ENCODE data around the gene TTLL10.
"Not testable (repeated sequence)": the region's sequence is repeated elsewhere in the genome, so short reads cannot be mapped to it uniquely, and the experiment has no call there.

The TTLL10 gene

GRCh38 chr1:1178794-1179331 lies 5.2 kb downstream of the TTLL10 start:
- DNase-seq: no peak
- in situ Hi-C loops (cut with MboI; ENCODE audit: low pct_unique_long_range_greater_than_20kb, low sequenced_read_pairs): no loop called here

GRCh38 chr1:1179346-1179982 lies 5.8 kb downstream of the TTLL10 start:
- in situ Hi-C loops (cut with MboI; ENCODE audit: low pct_unique_long_range_greater_than_20kb, low sequenced_read_pairs): no loop called here
- no peak for DNase-seq

DNA sequence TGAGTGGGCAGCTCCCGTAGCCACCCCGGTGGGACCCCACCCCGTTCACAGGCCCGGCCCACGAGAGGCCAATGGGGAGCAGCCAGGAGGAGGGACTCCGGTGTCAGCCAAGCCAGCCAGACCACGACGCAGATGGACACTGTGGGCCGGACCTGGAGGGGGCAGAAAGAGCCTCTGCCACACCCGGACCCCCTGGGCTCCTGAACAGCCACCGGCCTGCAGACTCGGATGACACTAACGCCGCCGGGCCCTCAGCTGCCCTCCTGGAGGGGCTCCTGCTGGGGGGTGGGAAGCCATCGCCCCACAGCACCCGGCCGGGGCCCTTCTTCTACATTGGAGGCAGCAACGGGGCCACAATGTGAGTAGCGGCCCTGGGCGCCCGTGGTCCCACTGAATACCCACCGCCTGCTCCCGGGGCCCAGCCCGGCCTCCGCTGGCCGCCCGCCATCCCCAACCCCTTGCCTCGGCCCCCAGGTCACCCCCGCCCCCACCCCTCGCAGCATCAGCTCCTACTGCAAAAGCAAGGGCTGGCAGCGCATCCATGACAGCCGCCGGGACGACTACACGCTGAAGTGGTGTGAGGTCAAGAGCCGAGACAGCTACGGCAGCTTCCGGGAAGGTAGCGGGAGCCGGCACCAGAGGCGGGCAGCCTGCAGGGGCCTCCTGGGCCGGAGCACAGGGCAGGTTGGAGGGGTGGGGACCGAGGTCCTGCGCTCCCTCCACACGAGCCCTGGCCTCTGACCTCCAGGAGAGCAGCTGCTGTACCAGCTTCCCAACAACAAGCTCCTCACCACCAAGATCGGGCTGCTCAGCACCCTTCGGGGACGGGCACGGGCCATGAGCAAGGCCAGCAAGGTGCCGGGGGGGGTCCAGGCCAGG lies 6.5 kb downstream of the TTLL10 start:
- DNase-seq: no peak
- in situ Hi-C loops (cut with MboI; ENCODE audit: low pct_unique_long_range_greater_than_20kb, low sequenced_read_pairs): no loop called here

- no peak for DNase-seq
Measured at GRCh38 chr1:1181129-1181937, 7.7 kb downstream of the TTLL10 start.

DNA sequence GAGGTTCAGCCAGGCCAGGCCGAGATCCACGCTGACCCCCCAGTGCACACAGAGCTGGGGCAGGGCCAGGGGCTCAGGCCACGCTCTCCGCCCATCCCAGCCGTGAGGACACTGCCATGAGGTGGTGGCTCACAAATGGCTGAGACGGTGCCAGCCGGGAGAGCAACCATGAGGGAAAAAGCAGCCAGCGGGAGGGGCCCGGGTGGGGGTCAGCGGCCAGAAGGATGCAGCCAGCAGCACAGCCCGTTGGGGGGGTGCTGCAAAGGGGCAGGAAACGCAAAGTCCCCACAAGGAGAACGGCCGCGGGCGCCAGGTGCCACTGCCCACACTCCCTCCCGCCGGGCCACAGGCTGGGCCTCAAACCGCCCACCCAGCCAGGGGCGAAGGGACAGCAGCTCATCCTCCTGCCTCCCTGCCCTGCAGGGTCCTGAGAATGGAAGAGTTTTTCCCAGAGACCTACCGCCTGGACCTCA lies 8.3 kb downstream of the TTLL10 start:
- no peak for DNase-seq
- in situ Hi-C loops (cut with MboI; ENCODE audit: low pct_unique_long_range_greater_than_20kb, low sequenced_read_pairs): no loop called here

More at GRCh38 chr1:1181129-1181937, 7.7 kb downstream of the TTLL10 start:
- in situ Hi-C loops (cut with MboI; ENCODE audit: low pct_unique_long_range_greater_than_20kb, low sequenced_read_pairs): no loop called here

DNA sequence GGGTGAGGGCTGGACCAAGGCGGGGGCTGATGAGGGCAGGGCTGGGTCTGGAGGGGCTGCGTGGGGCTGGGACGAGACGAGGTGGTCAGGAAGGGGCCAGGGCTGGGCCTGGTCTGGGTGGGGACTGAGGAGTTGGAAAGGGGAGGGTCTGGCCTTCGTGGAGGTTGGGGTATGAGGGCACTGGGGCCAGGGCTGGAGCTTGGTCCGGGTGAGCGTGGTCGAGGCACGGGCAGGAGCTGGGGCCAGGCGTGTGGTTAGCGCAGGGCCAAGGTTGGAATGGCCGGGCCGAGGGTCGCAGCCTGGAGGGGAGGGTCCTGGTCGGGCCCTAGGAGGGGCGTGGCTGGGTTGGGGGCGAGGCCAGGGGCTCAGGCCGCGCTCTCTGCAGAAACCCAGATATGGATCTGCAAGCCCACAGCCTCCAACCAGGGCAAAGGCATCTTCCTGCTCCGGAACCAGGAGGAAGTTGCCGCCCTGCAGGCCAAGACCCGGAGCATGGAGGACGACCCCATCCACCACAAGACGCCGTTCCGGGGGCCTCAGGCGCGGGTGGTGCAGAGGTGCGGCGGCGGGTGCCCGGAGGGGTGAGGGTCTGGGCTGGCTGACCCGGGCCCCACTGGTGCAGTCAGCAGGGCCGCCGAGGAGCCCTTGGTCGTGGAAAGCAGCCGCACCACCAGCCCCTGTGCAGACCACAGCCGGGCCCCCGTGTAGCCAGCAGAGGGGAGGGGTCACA lies 9.0 kb downstream of the TTLL10 start:
- in situ Hi-C loops (cut with MboI; ENCODE audit: low pct_unique_long_range_greater_than_20kb, low sequenced_read_pairs): no loop called here
- no peak for DNase-seq

- in situ Hi-C loops (cut with MboI; ENCODE audit: low pct_unique_long_range_greater_than_20kb, low sequenced_read_pairs): no loop called here
- no peak for DNase-seq
Measured at GRCh38 chr1:1183221-1183747, 9.6 kb downstream of the TTLL10 start.

- DNase-seq: no peak
- in situ Hi-C loops (cut with MboI; ENCODE audit: low pct_unique_long_range_greater_than_20kb, low sequenced_read_pairs): no loop called here
Measured at GRCh38 chr1:1183833-1184775, 10.4 kb downstream of the TTLL10 start.

DNA sequence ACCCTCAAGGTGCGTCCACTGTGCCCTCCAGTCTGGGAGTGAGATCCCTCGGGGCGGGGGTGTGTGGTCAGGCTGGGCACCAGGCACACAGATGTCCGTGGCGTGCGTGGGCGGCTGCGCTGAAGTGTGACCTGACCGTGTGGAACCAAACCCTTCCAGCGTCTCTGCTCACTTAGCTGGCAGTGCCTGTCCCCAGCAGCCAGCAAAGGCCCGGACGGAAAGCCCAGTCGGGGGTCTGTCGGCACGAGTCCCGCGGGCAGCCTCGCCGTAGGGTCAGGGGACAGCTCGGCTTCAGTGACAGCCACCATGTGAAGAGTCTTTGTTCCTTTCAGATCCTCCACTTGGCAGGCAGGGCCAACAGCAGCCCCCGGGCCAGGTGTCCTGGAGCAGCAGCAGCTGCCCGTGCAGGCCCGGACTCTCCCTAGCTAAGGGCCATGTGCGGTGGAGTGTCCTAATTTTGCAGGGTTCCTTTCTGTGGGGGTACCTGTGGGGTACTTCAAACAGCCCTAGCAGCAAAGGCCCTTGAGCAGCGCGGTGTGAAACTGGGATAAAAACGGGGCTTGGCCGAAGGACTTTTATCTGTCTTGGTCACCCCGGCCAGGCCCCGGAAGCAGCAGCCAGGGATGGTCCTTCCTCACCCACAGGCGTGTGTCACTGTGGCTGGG lies 11.6 kb downstream of the TTLL10 start:
- DNase-seq: no peak
- in situ Hi-C loops (cut with MboI; ENCODE audit: low pct_unique_long_range_greater_than_20kb, low sequenced_read_pairs): no loop called here

GRCh38 chr1:1187938-1188337 lies 14.3 kb downstream of the TTLL10 start:
- DNase-seq: no peak
- in situ Hi-C loops (cut with MboI; ENCODE audit: low pct_unique_long_range_greater_than_20kb, low sequenced_read_pairs): no loop called here

- peak; percentile 27 for DNase-seq
- in situ Hi-C loops (cut with MboI; ENCODE audit: low pct_unique_long_range_greater_than_20kb, low sequenced_read_pairs): no loop called here
Measured at GRCh38 chr1:1189111-1189510, 15.4 kb downstream of the TTLL10 start.

- no peak for DNase-seq
- in situ Hi-C loops (cut with MboI; ENCODE audit: low pct_unique_long_range_greater_than_20kb, low sequenced_read_pairs): no loop called here
Measured at GRCh38 chr1:1191734-1192133, 18.1 kb downstream of the TTLL10 start.

- no peak for DNase-seq
- in situ Hi-C loops (cut with MboI; ENCODE audit: low pct_unique_long_range_greater_than_20kb, low sequenced_read_pairs): no loop called here
Measured at GRCh38 chr1:1194723-1195122, 21.0 kb downstream of the TTLL10 start.

DNA sequence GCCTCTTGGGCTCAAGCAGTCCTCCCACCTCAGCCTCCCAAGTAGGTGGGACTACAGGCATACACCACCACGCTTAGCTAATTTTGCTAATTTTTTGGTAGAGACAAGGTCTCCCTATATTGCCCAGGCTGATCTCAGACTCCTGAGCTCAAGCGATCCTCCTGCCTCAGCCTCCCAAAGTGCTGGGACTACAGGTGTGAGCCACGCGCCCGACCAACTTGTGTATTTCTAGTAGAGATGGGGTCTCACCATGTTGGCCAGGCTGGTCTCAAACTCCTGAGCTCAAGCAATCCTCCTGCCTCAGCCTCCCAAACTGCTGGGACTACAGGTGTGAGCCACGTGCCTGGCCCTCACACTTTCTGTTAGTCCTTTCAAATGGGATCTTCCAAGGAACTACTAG lies 22.0 kb downstream of the TTLL10 start:
- in situ Hi-C loops (cut with MboI; ENCODE audit: low pct_unique_long_range_greater_than_20kb, low sequenced_read_pairs); DNase-seq: not testable (repeated sequence)

GRCh38 chr1:1196431-1197187 lies 22.9 kb downstream of the TTLL10 start:
- DNase-seq: no peak
- in situ Hi-C loops (cut with MboI; ENCODE audit: low pct_unique_long_range_greater_than_20kb, low sequenced_read_pairs): no loop called here

- in situ Hi-C loops (cut with MboI; ENCODE audit: low pct_unique_long_range_greater_than_20kb, low sequenced_read_pairs): no loop called here
- DNase-seq: no peak
Measured at GRCh38 chr1:1197188-1197500, 23.5 kb downstream of the TTLL10 start.
